IPS-11a (cell line): Measurements from ENCODE around the gene ORC1.

Experiments used
- H3K4me3 ChIP-seq: one replicate; pipeline ENCODE4 v1.5.1; 2013; ENCODE audit warnings: low read depth, low read length, control low read depth

The ORC1 gene

GRCh38 chr1:52346653-52347052, 57.6 kb downstream of the ORC1 start:
- H3K4me3 ChIP-seq: no peak overlapping the region

- H3K4me3 ChIP-seq: no peak overlapping the region
These were observed 59.0 kb downstream of the ORC1 start for GRCh38 chr1:52345252-52345651.

DNA sequence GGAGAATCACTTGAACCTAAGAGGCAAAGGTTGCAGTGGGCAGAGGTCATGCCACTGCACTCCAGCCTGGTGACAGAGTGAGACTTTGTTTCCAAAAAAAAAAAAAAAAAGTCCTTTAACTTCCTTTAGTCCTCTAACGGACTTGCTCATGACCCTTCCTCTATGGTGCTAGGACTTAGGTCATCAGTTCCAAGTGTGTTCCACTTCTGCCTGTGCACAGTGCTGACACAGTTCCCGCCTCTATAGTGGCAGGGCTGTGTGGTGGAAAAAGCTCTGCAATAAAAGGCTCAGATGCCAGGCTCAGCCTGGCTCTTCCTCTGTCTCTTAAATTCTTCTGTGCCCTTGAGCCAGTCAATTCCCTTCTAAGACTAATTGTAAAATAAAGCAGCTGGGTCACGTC, 60.2 kb downstream of the ORC1 start:
- H3K4me3 ChIP-seq: no peak overlapping the region

DNA sequence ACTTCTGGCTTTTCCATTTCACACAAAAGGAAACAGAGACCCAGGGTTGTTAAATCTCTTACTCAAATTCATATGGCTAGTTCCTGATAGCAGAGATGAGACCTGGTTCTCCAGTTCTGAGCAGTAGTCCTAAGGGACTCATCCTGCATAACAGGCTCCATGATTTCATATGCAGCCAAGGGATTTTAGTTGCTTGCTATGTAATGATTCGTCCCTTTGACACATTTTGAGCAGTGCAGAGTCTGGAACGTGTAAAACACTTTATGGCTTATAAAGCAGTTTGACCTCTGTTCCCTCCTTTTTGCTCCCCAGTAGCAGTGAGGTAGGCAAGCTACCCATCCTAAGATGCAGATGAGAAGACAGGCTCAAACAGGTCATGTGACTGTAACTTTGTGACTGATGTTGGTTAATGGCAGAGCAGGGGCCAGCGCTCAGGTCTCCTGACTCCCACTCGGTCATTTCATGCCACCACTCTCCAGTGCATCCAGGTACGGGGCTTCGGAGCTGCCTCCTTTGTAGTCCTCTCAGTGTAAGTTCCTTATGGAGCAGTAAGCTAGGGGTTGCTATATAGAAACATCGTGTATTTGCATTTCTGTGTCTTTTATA, 62.5 kb downstream of the ORC1 start:
- H3K4me3 ChIP-seq: no peak overlapping the region

GRCh38 chr1:52337439-52337838, 66.8 kb downstream of the ORC1 start:
- no peak overlapping the region for H3K4me3 ChIP-seq

DNA sequence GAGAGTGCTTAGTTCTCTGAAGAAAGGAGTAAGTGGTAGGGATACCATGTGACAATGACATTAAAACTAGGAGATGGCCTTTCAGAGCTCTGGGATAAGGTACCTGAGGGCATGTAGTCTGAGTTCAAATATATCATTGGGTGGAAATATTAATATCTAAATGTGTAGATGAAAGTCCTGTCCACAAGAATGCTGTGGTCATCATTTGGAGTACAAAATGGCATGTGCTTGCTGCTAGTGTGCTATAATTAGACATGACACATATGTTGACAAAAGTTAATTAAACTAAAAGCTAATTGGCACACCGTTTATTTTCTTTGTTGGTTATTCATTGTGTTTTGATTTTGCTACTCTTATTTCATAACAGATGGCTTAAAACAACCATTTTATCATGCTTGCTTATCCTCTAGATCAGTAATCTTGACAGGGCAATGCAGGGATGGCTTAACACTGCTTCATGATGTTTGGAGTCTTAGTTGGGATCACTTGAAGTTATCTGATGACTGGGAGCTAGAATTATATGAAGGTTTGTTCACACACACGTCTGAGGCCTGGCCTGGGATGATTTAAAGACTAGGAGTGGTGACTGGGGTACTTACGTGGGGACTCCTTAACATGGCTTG, 69.2 kb downstream of the ORC1 start:
- H3K4me3 ChIP-seq: no peak overlapping the region

DNA sequence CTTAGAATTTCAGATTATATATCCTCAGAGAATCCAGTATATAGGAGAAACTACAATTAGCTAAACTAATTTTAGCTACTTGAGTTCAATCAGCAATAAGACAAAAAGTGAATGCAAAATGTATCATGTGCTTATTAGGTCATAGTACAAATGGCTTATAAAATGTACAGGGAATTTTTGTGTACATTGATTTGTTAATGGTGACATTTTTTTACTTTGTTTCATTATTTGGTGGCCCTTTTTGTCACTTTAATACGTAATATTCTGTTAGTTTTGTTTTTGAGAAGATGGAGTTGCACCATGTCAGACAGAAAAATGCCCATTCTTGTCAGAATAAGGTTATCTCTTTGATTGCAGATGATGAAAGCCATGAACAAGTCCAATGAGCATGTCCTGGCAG, 71.8 kb downstream of the ORC1 start:
- no peak overlapping the region for H3K4me3 ChIP-seq

DNA sequence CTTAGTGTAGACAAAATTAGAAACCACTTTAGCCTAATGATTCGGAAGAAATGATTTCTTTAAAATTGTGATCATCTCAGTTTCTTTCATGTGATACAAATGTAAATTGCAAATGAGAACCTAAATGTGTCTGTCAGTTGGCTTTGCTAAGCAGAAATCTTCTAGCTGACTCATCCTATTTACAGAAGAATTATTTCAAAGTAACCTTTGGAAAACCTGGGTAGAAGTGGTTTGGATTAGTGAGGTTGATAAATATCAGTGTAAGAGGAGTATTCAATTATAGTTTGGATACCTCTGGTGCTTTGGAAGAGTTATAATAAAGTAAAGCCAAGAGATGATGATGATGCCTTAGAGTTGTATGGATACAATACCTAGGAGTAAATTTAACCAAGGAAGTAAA, 75.6 kb downstream of the ORC1 start:
- H3K4me3 ChIP-seq: no peak overlapping the region

- no peak overlapping the region for H3K4me3 ChIP-seq
These were observed 78.4 kb downstream of the ORC1 start for GRCh38 chr1:52325786-52326185.

DNA sequence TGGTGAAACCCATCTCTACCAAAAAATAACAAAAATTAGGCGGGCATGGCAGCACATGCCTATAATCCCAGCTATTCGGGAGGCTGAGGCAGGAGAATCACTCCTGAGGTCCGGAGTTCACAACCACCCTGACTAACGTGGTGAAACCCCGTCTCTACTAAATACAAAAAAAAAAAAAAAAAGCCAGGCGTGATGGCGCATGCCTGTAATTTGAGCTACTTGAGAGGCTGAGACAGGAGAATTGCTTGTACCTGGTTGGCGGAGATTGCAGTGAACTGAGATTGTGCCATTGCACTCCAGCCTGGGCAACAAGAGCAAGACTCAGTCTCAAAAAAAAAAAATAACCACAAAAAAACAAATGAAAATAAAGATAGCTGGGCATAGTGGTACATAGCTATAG, 80.5 kb downstream of the ORC1 start:
- H3K4me3 ChIP-seq: no peak overlapping the region
